ENCODE measurements around the gene MESP1. TPM values are rescaled to one million over a fixed set of nuclear protein-coding genes. Genes with fewer than 3 reads are reported as not detected.
A peak's percentile ranks its signal among the peaks of the same experiment; 100 is the strongest.

The MESP1 gene
- total and polyA plus RNA-seq, 5 donors, result 3.4 to 8.3 (median 7.4) TPM

DNA sequence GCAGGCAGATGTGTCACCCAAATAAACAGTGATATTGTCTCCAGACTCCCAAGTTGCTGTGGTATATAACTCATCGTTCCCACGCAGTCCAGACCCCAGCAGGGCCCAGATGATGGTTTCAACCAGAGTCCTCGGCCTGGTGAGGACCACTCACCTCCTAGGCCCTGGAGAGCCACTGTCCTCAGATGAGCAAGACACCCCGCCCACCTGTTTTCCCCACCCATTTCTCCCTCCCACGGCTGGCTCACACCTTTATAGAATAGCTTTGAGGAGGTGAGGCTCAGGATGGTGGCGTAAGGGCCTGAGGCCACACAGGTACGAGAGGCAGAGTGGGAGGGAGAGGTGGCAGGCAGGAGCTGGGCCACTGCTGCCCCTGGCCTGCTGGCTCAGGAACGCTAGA, 7.5 kb downstream of the MESP1 start:
- intact Hi-C loops (cut with DNase I), result no loop called here
- H3K4me1 ChIP-seq (ENCODE audit: control insufficient read depth, insufficient read depth, low read length), result peaks cover 2% of the 10 kb centered on the region
- WGBS, result 81% methylated on average over 8 of the region's 8 CpGs
- ATAC-seq, result no peak
- H3K27ac ChIP-seq (ENCODE audit: low read length), result no peak overlapping the region
- DNase-seq, result no peak
- H3K27me3 ChIP-seq (ENCODE audit: control insufficient read depth, insufficient read depth), result no peaks in the 10 kb centered on the region
- H3K4me3 ChIP-seq (ENCODE audit: low read length), result no peak overlapping the region
- no peaks in the 10 kb centered on the region for H3K9me3 ChIP-seq (ENCODE audit: control insufficient read depth, low read length)

DNA sequence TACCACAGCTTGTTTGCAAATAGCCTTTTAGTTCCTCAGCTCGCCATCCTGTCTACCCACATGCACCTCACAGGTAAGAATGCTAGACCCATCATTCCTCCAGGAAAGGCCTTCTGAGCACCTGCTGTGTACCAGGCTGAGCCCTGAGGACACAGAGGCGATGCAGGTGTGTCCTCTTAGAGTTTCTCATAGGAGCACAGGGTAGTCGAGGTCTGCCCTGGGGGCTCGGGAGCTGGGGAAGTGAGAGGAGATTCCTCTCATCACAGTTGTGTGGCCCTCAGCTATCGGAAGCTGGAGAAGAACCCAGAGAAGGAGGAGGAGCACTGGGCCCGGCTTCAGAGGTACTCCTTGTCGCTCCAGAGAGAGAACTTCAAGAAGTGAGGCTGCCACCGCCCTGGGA, 8.0 kb downstream of the MESP1 start:
- no peak overlapping the region for H3K4me3 ChIP-seq (ENCODE audit: low read length)
- ATAC-seq (no peak), DNase-seq (no peak)
- intact Hi-C loops (cut with DNase I), result no loop called here
- 83% methylated on average over 8 of the region's 8 CpGs for WGBS
- peaks cover 2% of the 10 kb centered on the region for H3K4me1 ChIP-seq (ENCODE audit: control insufficient read depth, insufficient read depth, low read length)
- no peak overlapping the region for H3K27ac ChIP-seq (ENCODE audit: low read length)
- H3K9me3 ChIP-seq (ENCODE audit: control insufficient read depth, low read length), result no peaks in the 10 kb centered on the region
- no peaks in the 10 kb centered on the region for H3K27me3 ChIP-seq (ENCODE audit: control insufficient read depth, insufficient read depth)

DNA sequence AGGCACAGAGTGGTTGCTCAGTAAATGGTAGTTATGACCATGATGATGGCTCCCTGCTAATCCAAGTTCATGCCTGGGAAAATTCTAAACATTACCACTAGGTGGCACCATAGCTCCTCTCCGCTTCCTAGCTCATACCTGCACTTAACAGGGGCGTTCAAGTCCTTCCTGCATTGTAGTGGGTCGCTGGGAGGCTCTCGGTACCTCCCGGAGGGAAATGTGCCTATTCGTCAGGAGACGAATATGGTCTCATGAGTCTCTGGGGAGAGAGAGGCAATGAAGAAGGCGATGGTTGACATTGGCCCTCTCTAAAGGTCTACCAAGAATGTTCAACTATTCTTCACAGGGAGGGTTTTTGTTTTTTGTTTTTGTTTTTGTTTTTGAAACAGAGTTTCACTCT, 10.9 kb downstream of the MESP1 start:
- no peaks in the 10 kb centered on the region for H3K27me3 ChIP-seq (ENCODE audit: control insufficient read depth, insufficient read depth)
- ATAC-seq (peak; percentile 74 to 83), DNase-seq (no peak)
- no peaks in the 10 kb centered on the region for H3K9me3 ChIP-seq (ENCODE audit: control insufficient read depth, low read length)
- H3K4me3 ChIP-seq (ENCODE audit: low read length), result no peak overlapping the region
- peaks cover 2% of the 10 kb centered on the region for H3K4me1 ChIP-seq (ENCODE audit: control insufficient read depth, insufficient read depth, low read length)
- intact Hi-C loops (cut with DNase I), result no loop called here
- 4% methylated on average over 8 of the region's 8 CpGs for WGBS
- H3K27ac ChIP-seq (ENCODE audit: low read length), result no peak overlapping the region

DNA sequence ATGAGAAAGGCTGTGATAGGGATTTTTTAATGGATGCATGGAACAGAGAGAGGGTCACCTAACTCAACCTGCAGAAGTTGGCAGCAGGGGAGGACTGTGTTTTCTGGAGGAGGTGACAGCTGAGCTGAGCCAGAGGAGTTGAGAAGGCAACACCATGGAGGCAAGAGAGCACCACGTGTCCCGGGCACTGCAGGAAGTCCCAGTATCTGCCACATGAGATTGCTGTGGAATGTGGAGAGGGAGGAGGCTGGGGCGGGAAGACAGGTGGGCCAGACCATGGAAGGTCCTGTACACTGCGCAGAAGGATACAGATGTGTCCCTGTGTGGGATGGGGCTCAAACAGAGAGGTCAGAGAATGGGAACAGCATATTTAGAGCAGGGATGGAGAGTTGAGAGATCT, 15.3 kb downstream of the MESP1 start:
- H3K4me3 ChIP-seq (ENCODE audit: low read length), result no peak overlapping the region
- no peaks in the 10 kb centered on the region for H3K27me3 ChIP-seq (ENCODE audit: control insufficient read depth, insufficient read depth)
- WGBS, result 39% methylated on average over 4 of the region's 4 CpGs
- no peaks in the 10 kb centered on the region for H3K9me3 ChIP-seq (ENCODE audit: control insufficient read depth, low read length)
- no peak overlapping the region for H3K27ac ChIP-seq (ENCODE audit: low read length)
- intact Hi-C loops (cut with DNase I), result no loop called here
- no peak for DNase-seq
- peaks cover 2% of the 10 kb centered on the region for H3K4me1 ChIP-seq (ENCODE audit: control insufficient read depth, insufficient read depth, low read length)
- no peak for ATAC-seq

DNA sequence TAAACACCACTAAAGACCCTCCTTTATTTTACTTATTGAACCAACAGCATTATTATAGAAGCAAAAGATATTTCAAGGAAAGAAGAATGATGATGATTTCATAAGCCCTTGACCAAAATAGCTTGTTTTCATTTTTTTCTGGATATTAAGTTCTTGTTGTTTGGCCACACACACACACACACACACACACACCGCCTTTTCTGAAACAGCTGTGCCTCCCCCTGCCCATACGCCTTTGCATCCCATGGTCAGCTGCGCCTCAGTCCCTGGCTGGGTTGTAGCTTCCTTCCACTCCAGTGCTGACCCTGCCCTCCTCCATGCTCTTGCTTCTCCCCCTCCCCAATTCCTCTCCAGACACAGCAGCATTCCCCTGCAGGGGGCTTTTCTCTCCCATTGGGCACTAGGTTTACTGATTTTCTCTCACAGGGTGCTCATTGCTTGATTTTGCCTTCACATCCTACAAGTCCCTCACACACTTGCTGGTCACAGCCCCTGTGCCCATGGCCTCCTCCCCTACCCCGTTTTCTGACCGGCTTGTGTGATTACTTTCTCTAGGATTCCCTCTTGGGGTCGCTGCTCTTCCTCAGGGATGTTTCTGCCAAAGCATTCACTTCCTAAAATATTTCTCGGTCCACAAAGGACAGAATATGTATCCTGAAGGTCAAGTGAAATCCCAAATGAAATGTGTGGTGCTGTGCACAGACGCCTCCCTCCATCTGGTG, 18.4 kb downstream of the MESP1 start:
- intact Hi-C loops (cut with DNase I), result no loop called here
- Histone ChIP-seq H3K9me3 (ENCODE audit: control insufficient read depth, low read length) (no peaks in the 10 kb centered on the region), H3K4me1 (ENCODE audit: control insufficient read depth, insufficient read depth, low read length) (no peaks in the 10 kb centered on the region), H3K4me3 (ENCODE audit: low read length) (no peak overlapping the region), H3K27me3 (ENCODE audit: control insufficient read depth, insufficient read depth) (no peaks in the 10 kb centered on the region), H3K27ac (ENCODE audit: low read length) (no peak overlapping the region)
- 55% methylated on average over 8 of the region's 8 CpGs for WGBS
- ATAC-seq (no peak), DNase-seq (no peak)

DNA sequence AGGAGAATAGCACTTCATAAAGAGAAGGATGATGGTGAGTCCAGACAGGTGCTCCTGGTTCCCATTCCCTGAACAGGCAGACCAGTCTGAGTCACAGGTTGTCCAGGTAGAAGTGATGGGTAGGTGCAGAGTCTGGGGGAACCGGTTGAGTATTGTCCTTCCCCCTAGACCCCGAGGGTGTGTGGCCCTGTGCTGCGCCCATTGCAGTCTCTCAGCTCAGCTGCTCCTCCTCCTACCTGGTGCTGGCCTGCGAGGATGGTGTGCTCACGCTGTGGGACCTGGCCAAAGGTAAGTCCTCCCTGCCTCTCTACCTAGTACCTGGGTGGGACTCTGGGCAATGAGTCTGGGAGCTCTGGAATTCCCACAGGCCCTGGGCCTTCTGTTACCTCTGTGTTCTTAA, 19.8 kb downstream of the MESP1 start:
- Histone ChIP-seq H3K27ac (ENCODE audit: low read length) (no peak overlapping the region), H3K9me3 (ENCODE audit: control insufficient read depth, low read length) (no peaks in the 10 kb centered on the region), H3K27me3 (ENCODE audit: control insufficient read depth, insufficient read depth) (no peaks in the 10 kb centered on the region), H3K4me1 (ENCODE audit: control insufficient read depth, insufficient read depth, low read length) (no peaks in the 10 kb centered on the region), H3K4me3 (ENCODE audit: low read length) (no peak overlapping the region)
- ATAC-seq (no peak), DNase-seq (no peak)
- WGBS, result 84% methylated on average over 5 of the region's 5 CpGs
- intact Hi-C loops (cut with DNase I), result no loop called here

DNA sequence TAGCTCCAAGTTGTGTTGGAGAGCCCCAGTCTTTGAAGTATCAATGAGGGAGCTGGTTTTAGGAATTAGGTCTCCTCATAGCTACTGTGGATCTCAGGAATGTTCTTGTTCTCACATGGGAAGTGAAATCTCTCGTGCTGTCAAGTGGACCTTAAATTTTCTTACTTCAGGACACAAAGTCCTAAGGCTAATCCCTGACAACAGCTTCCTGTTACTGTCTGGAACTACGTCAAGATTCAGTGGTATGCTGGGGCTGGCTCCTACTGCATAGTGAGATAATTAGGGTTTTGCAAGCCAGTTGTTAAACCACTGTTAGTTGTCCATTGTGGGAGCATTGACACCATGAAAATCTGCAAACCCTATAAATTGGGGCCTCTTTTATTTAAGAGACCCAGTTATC, 22.8 kb downstream of the MESP1 start:
- no peak overlapping the region for H3K27ac ChIP-seq (ENCODE audit: low read length)
- ATAC-seq, result peak; percentile 87 to 89

DNA sequence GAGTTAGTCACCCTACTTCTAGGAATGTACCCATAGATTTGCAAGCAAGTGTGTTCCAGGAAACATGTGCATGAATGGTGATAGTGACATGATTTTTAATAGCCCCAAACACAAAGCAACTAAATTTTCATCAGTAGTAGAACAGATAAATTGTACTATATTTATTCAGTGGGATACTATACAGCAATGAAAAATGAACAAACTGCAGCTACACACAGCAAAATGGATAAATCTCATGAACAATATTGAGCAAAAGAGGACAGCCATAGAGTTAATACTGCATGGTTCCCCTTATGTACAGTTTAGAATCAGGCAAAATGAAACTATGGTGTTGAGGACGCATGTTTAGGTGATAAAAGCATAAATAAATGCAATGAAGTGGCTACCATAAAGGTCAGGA, 26.0 kb downstream of the MESP1 start:
- no peaks in the 10 kb centered on the region for H3K9me3 ChIP-seq (ENCODE audit: control insufficient read depth, low read length)
- intact Hi-C loops (cut with DNase I), result no loop called here
- ATAC-seq, result no peak

More for the DNA sequence above, 22.8 kb downstream of the MESP1 start:
- 9% methylated on average over 2 of the region's 2 CpGs for WGBS
- Histone ChIP-seq H3K27me3 (ENCODE audit: control insufficient read depth, insufficient read depth) (no peaks in the 10 kb centered on the region), H3K9me3 (ENCODE audit: control insufficient read depth, low read length) (no peaks in the 10 kb centered on the region), H3K4me1 (ENCODE audit: control insufficient read depth, insufficient read depth, low read length) (no peaks in the 10 kb centered on the region), H3K4me3 (ENCODE audit: low read length) (no peak overlapping the region)
- DNase-seq, result no peak
- intact Hi-C loops (cut with DNase I), result no loop called here

DNA sequence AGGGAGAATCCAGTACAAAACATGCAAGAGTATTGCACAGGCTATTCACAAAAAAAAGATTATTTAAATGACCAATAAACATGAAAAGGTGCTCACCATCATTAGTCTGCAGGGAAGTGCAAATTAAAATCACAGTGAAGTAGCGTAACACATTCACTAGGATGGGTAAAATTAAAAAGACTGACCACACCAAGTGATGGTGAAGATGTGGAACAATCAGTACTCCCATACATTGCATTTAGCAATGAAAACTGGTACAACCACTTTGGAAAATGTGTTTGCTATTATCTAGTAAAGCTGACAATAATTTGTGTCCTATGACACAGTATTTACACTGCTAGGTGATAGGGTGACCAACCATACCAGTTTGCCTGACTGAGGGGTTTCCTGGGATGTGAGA, 26.4 kb downstream of the MESP1 start:
- Histone ChIP-seq H3K4me1 (ENCODE audit: control insufficient read depth, insufficient read depth, low read length) (no peaks in the 10 kb centered on the region), H3K27ac (ENCODE audit: low read length) (no peak overlapping the region), H3K27me3 (ENCODE audit: control insufficient read depth, insufficient read depth) (no peaks in the 10 kb centered on the region), H3K9me3 (ENCODE audit: control insufficient read depth, low read length) (no peaks in the 10 kb centered on the region), H3K4me3 (ENCODE audit: low read length) (no peak overlapping the region)
- 96% methylated on average over 1 of the region's 1 CpG for WGBS
- DNase-seq (no peak), ATAC-seq (no peak)
- intact Hi-C loops (cut with DNase I), result no loop called here

More for the DNA sequence above, 26.0 kb downstream of the MESP1 start:
- no peak for DNase-seq
- H3K4me1 ChIP-seq (ENCODE audit: control insufficient read depth, insufficient read depth, low read length), result no peaks in the 10 kb centered on the region
- H3K27me3 ChIP-seq (ENCODE audit: control insufficient read depth, insufficient read depth), result no peaks in the 10 kb centered on the region
- H3K27ac ChIP-seq (ENCODE audit: low read length), result no peak overlapping the region
- no peak overlapping the region for H3K4me3 ChIP-seq (ENCODE audit: low read length)
- 93% methylated on average over 1 of the region's 1 CpG for WGBS

DNA sequence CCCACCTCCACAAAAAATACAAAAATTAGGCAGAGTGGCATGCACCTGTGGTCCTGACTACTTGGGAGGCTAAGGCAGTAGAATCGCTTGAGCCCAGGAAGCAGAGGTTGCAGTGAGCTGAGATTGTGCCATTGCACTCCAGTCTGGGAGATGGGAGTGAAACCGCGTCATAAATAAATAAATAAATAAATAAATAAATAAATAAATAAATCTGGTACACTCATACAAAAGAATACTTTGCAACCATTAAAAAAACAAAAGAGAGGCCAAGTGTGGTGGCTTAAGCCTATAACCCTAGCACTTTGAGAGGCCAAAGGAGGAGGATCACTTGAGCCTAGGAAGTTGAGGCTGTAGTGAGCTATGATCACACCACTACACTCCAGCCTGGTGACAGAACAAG, 28.0 kb downstream of the MESP1 start:
- no peak for DNase-seq
- intact Hi-C loops (cut with DNase I), result no loop called here
- Histone ChIP-seq H3K27ac (ENCODE audit: low read length) (no peak overlapping the region), H3K4me1 (ENCODE audit: control insufficient read depth, insufficient read depth, low read length) (no peaks in the 10 kb centered on the region), H3K9me3 (ENCODE audit: control insufficient read depth, low read length) (no peaks in the 10 kb centered on the region), H3K4me3 (ENCODE audit: low read length) (no peak overlapping the region), H3K27me3 (ENCODE audit: control insufficient read depth, insufficient read depth) (no peaks in the 10 kb centered on the region)
- ATAC-seq, result no peak
- WGBS, result 62% methylated on average over 3 of the region's 3 CpGs

DNA sequence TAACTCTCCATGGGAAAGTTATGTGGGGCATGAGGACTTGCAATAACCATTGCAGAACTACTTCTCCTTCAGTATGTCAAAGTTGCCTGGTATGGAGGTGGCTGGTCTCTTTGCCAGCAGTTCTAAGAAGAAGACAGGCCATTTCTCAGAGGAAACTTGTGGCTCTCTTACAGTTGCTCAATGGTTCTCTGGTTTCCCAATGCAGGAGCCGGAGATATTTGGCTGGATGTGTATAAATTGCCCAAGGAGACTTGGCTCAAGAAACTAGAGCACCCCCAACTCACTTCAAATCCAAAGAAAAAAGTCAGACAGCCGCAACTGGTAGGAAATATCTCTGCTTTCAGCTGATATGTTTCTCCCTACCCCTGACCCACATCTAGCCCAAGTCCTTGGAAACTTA, 36.3 kb downstream of the MESP1 start:
- WGBS, result 76% methylated on average over 2 of the region's 2 CpGs
- Histone ChIP-seq H3K9me3 (ENCODE audit: control insufficient read depth, low read length) (no peaks in the 10 kb centered on the region), H3K27ac (ENCODE audit: low read length) (no peak overlapping the region), H3K4me1 (ENCODE audit: control insufficient read depth, insufficient read depth, low read length) (no peaks in the 10 kb centered on the region), H3K4me3 (ENCODE audit: low read length) (no peak overlapping the region), H3K27me3 (ENCODE audit: control insufficient read depth, insufficient read depth) (no peaks in the 10 kb centered on the region)
- no peak for ATAC-seq
- no peak for DNase-seq
- intact Hi-C loops (cut with DNase I), result no loop called here

DNA sequence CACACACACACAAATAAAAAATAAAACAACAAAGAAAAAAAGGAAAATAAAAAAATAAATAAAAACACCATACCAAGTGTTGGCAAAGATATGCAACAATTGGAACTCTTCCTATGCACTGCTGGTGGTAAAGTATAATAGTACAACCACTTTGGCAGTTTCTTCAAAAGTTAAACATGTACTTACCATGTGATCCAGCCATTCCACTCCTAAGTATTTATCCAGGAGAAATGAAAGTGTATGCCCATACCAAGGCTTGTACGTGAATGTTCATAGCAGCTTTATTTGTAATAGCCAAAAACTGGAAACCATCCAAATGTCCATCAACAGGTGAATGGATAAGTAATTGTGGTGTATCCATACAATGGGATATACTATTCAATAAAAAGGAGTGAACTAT, 43.5 kb downstream of the MESP1 start:
- Histone ChIP-seq H3K9me3 (ENCODE audit: control insufficient read depth, low read length) (no peaks in the 10 kb centered on the region), H3K4me1 (ENCODE audit: control insufficient read depth, insufficient read depth, low read length) (no peaks in the 10 kb centered on the region), H3K4me3 (ENCODE audit: low read length) (no peak overlapping the region), H3K27ac (ENCODE audit: low read length) (no peak overlapping the region), H3K27me3 (ENCODE audit: control insufficient read depth, insufficient read depth) (no peaks in the 10 kb centered on the region)
- ATAC-seq, result no peak
- intact Hi-C loops (cut with DNase I), result no loop called here
- 62% methylated on average over 1 of the region's 1 CpG for WGBS
- DNase-seq, result no peak
